GM21717 (cell line): ENCODE measurements around the gene NCAN.

Experiments
- ATAC-seq: cut with Tn5 transposase; IDR thresholded peaks from one replicate; pipeline ENCODE4 v1.9.1; 2021; ENCODE audit warnings: mild to moderate bottlenecking, moderate library complexity; ENCODE audit not compliant: unreplicated experiment

The NCAN gene

GRCh38 chr19:19279062-19279612 lies 67.4 kb downstream of the NCAN start:
- no peak for ATAC-seq

DNA sequence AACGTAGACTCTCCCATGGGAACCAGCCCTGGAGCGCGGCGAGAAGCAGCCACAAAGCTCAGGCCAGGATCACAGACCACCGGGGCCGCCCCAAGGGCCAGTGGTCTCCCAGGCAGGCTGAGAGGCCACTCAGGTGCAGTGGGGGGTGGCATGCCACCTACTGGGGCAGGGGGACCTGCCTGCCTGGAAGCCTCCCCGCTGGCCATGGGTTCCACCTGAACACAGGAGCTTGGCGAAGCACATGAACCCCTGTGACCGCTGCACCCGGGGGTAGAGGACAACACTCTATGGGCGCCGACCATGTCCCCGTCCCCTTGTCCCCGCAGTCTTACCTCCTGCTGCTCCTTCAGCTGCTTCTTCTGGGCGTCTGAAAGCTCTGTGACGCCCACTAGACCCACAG lies 68.1 kb downstream of the NCAN start:
- no peak for ATAC-seq

- no peak for ATAC-seq
These were observed 68.8 kb downstream of the NCAN start for GRCh38 chr19:19280561-19280960.

- ATAC-seq = no peak
These were observed 73.9 kb downstream of the NCAN start for GRCh38 chr19:19285686-19286085.

GRCh38 chr19:19292607-19293006 lies 80.8 kb downstream of the NCAN start:
- no peak for ATAC-seq

DNA sequence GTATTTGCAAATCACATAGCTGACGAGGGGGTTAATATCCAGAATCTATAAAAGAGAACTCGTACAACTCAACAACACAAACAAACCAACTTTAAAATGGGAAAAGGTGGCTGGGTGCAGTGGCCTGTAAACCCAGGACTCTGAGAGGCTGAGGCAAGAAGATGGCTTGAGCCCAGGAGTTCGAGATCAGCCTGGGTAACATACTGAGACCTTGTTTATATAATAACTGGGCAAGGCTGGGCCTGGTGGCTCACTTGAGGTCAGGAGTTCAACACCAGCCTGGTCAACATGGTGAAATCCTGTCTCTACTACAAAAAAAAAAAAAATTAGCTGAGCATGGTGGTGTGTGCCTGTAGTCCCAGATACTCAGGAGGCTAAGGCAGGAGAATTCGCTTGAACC lies 83.2 kb downstream of the NCAN start:
- no peak for ATAC-seq

GRCh38 chr19:19296953-19297689 lies 85.4 kb downstream of the NCAN start:
- no peak for ATAC-seq

DNA sequence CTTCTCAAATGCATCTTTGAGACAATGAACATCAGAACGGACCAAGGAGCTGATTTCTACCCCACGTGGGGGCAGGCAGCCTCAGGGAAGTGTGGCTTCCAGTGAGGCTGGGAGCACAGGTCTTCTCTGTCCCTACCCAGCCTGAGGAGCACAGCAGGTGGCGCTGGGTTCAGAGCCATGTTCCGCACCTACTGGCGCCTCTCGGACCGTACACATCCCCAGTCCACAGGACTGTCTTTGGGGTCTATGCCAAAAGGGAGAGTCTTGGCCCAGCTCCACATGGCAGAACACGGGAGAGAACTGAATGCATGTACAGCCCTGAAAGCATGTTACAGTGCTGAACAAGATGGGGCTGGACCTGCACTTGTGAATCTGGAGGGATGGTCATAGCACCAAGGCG lies 86.0 kb downstream of the NCAN start:
- no peak for ATAC-seq

DNA sequence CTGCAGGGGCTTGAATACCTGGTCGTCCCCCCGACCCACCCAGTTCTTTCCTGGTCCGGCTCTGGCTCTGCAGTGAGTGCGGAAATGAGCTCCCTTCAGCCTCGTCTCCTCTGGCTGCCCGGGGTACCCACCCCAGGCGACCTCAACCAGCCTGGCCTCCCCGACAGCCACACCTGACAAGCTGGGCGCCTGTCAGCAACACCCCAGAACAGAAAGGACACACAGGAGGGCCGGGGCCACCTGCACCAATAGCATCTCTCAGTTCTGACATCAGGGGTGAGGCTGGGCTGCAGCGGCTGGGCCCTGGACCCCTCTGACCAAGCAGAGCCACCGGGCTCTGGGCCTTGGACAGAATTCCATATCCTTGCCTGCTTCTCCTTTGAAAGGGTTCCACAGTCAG lies 88.9 kb downstream of the NCAN start:
- no peak for ATAC-seq
